Uterus (tissue), 2 donors: Measurements from ENCODE around the gene ATP6V1E1.

Source experiments
- POLR2A ChIP-seq, 2 donors: fragments of 450-650 bp; IDR thresholded peaks; one replicate each; pipeline ENCODE4 v1.6.1; 2016; ENCODE audit warnings: antibody characterized with exemption in 2 of 2, mild to moderate bottlenecking in 1 of 2, moderate library complexity in 1 of 2
- TF ChIP-seq, protein P1 (sequence below), 4 experiments: fragments of 200-600 bp in 2 of 4; fragments of 450-650 bp in 2 of 4; sonication (generic) in 2 of 4; IDR thresholded peaks; one replicate each; pipeline ENCODE4 v1.5.1; 2016 to 2019; ENCODE audit warnings: antibody characterized with exemption in 4 of 4, mild to moderate bottlenecking in 2 of 4, moderate library complexity in 1 of 4

DNA sequence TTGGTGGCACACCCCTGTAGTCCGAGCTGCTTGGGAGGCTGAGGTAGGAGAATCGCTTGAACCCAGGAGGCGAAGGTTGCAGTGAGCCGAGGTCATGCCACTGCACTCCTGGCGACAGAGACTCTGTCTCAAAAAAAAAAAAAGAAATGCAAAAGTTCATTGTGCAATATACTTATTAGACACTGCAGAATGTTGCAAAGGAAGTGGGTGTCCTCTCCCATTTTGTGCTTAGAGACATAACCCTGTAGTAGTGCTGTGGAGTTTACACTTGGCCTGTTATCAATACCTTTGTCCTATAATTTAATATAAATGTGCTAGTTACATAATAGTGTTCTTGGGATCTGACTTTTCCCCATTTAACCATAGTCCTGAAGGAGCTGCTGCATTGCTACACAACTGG, 19.4 kb upstream of the ATP6V1E1 start:
- TF ChIP-seq, protein P1, sequence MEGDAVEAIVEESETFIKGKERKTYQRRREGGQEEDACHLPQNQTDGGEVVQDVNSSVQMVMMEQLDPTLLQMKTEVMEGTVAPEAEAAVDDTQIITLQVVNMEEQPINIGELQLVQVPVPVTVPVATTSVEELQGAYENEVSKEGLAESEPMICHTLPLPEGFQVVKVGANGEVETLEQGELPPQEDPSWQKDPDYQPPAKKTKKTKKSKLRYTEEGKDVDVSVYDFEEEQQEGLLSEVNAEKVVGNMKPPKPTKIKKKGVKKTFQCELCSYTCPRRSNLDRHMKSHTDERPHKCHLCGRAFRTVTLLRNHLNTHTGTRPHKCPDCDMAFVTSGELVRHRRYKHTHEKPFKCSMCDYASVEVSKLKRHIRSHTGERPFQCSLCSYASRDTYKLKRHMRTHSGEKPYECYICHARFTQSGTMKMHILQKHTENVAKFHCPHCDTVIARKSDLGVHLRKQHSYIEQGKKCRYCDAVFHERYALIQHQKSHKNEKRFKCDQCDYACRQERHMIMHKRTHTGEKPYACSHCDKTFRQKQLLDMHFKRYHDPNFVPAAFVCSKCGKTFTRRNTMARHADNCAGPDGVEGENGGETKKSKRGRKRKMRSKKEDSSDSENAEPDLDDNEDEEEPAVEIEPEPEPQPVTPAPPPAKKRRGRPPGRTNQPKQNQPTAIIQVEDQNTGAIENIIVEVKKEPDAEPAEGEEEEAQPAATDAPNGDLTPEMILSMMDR (IDR thresholded peaks at IDR 0.05): no peak
- no peak for TF ChIP-seq POLR2A (IDR thresholded peaks at IDR 0.05)
